ENCODE data around the gene PCP4L1.

DNA sequence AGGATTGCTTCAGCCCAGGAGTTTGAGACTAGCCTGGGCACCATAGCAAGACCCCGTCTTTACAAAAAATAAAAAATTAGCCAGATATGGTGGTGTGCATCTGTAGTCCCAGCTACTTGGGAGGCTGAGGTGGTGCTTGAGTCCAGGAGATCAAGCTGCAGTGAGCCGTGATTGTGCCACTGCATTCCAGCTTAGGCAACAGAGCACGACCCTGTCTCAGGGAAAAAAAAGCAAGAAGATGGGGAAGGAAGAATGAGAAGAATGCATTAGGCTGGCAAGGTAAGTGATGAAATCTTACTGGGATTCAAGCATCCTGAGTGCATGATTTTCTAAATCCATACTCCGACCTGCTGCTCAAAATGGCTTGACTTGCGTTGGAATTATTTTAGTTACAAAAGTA, 6.8 kb downstream of the PCP4L1 start:
- TF ChIP-seq, protein P1, sequence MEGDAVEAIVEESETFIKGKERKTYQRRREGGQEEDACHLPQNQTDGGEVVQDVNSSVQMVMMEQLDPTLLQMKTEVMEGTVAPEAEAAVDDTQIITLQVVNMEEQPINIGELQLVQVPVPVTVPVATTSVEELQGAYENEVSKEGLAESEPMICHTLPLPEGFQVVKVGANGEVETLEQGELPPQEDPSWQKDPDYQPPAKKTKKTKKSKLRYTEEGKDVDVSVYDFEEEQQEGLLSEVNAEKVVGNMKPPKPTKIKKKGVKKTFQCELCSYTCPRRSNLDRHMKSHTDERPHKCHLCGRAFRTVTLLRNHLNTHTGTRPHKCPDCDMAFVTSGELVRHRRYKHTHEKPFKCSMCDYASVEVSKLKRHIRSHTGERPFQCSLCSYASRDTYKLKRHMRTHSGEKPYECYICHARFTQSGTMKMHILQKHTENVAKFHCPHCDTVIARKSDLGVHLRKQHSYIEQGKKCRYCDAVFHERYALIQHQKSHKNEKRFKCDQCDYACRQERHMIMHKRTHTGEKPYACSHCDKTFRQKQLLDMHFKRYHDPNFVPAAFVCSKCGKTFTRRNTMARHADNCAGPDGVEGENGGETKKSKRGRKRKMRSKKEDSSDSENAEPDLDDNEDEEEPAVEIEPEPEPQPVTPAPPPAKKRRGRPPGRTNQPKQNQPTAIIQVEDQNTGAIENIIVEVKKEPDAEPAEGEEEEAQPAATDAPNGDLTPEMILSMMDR (IDR thresholded peaks at IDR 0.05), result no peak
- TF ChIP-seq POLR2A (IDR thresholded peaks at IDR 0.05), result no peak

All from ovary (tissue), 3 donors.